ENCODE data around the gene TRAPPC4. TPM values are rescaled to one million over a fixed set of nuclear protein-coding genes. Genes with fewer than 3 reads are reported as not detected.
A peak's percentile ranks its signal among the peaks of the same experiment; 100 is the strongest.
"Not testable (repeated sequence)": the region's sequence is repeated elsewhere in the genome, so short reads cannot be mapped to it uniquely, and the experiment has no call there.

Gene TRAPPC4
- total and polyA plus RNA-seq, 2 donors (not counting 1 experiment from before 2014, with no cell fraction given), result 60.6 to 109 TPM

GRCh38 chr11:118980191-118980881 lies 38.2 kb upstream of the TRAPPC4 start:
- Histone ChIP-seq H3K36me3 (ENCODE audit: control insufficient read depth, insufficient read depth, low read length) (no peaks in the 10 kb centered on the region), H3K9me3 (ENCODE audit: control insufficient read depth, insufficient read depth, low read depth, low read length) (no peaks in the 10 kb centered on the region), H3K9ac (ENCODE audit: insufficient read depth, low read length) (no peak overlapping the region), H3K79me2 (ENCODE audit: control insufficient read depth, insufficient read depth, low read length) (no peaks in the 10 kb centered on the region), H3K4me2 (ENCODE audit: extremely low read depth, insufficient read depth, low read length) (peak overlapping the region; percentile 0), H2AFZ (ENCODE audit: low read length) (peak overlapping the region; percentile 2), H3K27me3 (ENCODE audit: control insufficient read depth, insufficient read depth, low read length) (peaks cover 4% of the 10 kb centered on the region), H4K20me1 (ENCODE audit: control insufficient read depth, extremely low read depth, insufficient read depth, low read length) (no peaks in the 10 kb centered on the region), H3K4me3 (replicated peaks in 1 of 4; ENCODE audit: control extremely low read depth in 1 of 4, insufficient read depth in 1 of 4, low read depth in 3 of 4, low read length in 4 of 4) (no peak overlapping the region), H3K4me1 (ENCODE audit: control insufficient read depth, extremely low read depth, insufficient read depth, low read length) (no peaks in the 10 kb centered on the region), H3K27ac (ENCODE audit: insufficient read depth, low read length) (no peak overlapping the region)
- DNase-seq (ENCODE audit: low read depth in 2 of 2), result no peak
- no peak for TF ChIP-seq EZH2 (IDR thresholded peaks at IDR 0.05; ENCODE audit: low read length, missing control alignments)
- no peak for TF ChIP-seq CTCF (conservative IDR thresholded peaks at IDR 0.05 in 1 of 2, IDR thresholded peaks at IDR 0.05 in 1 of 2; ENCODE audit: low read depth in 1 of 2, low read length in 2 of 2)

GRCh38 chr11:118984337-118984736 lies 34.2 kb upstream of the TRAPPC4 start:
- H3K9me3 ChIP-seq (ENCODE audit: control insufficient read depth, insufficient read depth, low read depth, low read length); H4K20me1 ChIP-seq (ENCODE audit: control insufficient read depth, extremely low read depth, insufficient read depth, low read length); H3K9ac ChIP-seq (ENCODE audit: insufficient read depth, low read length); DNase-seq (ENCODE audit: low read depth in 2 of 2); H3K4me2 ChIP-seq (ENCODE audit: extremely low read depth, insufficient read depth, low read length); H3K4me1 ChIP-seq (ENCODE audit: control insufficient read depth, extremely low read depth, insufficient read depth, low read length); H3K79me2 ChIP-seq (ENCODE audit: control insufficient read depth, insufficient read depth, low read length); H3K27me3 ChIP-seq (ENCODE audit: control insufficient read depth, insufficient read depth, low read length); H2AFZ ChIP-seq (ENCODE audit: low read length); H3K27ac ChIP-seq (ENCODE audit: insufficient read depth, low read length); H3K36me3 ChIP-seq (ENCODE audit: control insufficient read depth, insufficient read depth, low read length); H3K4me3 ChIP-seq (replicated peaks in 1 of 4; ENCODE audit: control extremely low read depth in 1 of 4, insufficient read depth in 1 of 4, low read depth in 3 of 4, low read length in 4 of 4): not testable (repeated sequence)

GRCh38 chr11:118984825-118985224 lies 33.7 kb upstream of the TRAPPC4 start:
- no peak for DNase-seq (ENCODE audit: low read depth in 2 of 2)
- H3K79me2 ChIP-seq (ENCODE audit: control insufficient read depth, insufficient read depth, low read length), result no peaks in the 10 kb centered on the region
- H3K36me3 ChIP-seq (ENCODE audit: control insufficient read depth, insufficient read depth, low read length), result no peaks in the 10 kb centered on the region
- H3K4me3 ChIP-seq (replicated peaks in 1 of 4; ENCODE audit: control extremely low read depth in 1 of 4, insufficient read depth in 1 of 4, low read depth in 3 of 4, low read length in 4 of 4), result no peak overlapping the region
- H3K9ac ChIP-seq (ENCODE audit: insufficient read depth, low read length), result no peak overlapping the region
- no peaks in the 10 kb centered on the region for H3K4me1 ChIP-seq (ENCODE audit: control insufficient read depth, extremely low read depth, insufficient read depth, low read length)
- H3K27ac ChIP-seq (ENCODE audit: insufficient read depth, low read length), result no peak overlapping the region
- no peaks in the 10 kb centered on the region for H3K27me3 ChIP-seq (ENCODE audit: control insufficient read depth, insufficient read depth, low read length)
- no peaks in the 10 kb centered on the region for H4K20me1 ChIP-seq (ENCODE audit: control insufficient read depth, extremely low read depth, insufficient read depth, low read length)
- no peak for TF ChIP-seq CTCF (conservative IDR thresholded peaks at IDR 0.05 in 1 of 2, IDR thresholded peaks at IDR 0.05 in 1 of 2; ENCODE audit: low read depth in 1 of 2, low read length in 2 of 2)
- no peaks in the 10 kb centered on the region for H3K9me3 ChIP-seq (ENCODE audit: control insufficient read depth, insufficient read depth, low read depth, low read length)
- H3K4me2 ChIP-seq (ENCODE audit: extremely low read depth, insufficient read depth, low read length), result no peak overlapping the region
- H2AFZ ChIP-seq (ENCODE audit: low read length), result no peak overlapping the region

Data from fibroblast of lung (primary cell).